HepG2 (cell line): Measurements from ENCODE around the gene CALML4. TPM values are rescaled to one million over a fixed set of nuclear protein-coding genes. Genes with fewer than 3 reads are reported as not detected.

Source experiments
- ARNT2 ChIP-seq: sonication (generic); formaldehyde crosslinking; IDR thresholded peaks from 2 replicates; pipeline ENCODE4 v1.8.0; 2022; ENCODE audit warnings: mild to moderate bottlenecking, low read depth, missing genetic modification reagents, moderate library complexity
- CBX5 ChIP-seq: sonication (generic); formaldehyde crosslinking; IDR thresholded peaks from 2 replicates; pipeline ENCODE4 v1.4.0; 2020; ENCODE audit warnings: missing genetic modification reagents, borderline replicate concordance
- GATAD2A ChIP-seq: IDR thresholded peaks from 2 replicates; pipeline ENCODE4 v1.6.1; 2016
- JUND ChIP-seq: sonication (generic); formaldehyde crosslinking; IDR thresholded peaks from 2 replicates; pipeline ENCODE4 v1.8.0; 2022; ENCODE audit warnings: mild to moderate bottlenecking, missing genetic modification reagents
- MED8 ChIP-seq: sonication (generic); formaldehyde crosslinking; IDR thresholded peaks from 2 replicates; pipeline ENCODE4 v1.8.1; 2023; ENCODE audit warnings: mild to moderate bottlenecking, missing genetic modification reagents; ENCODE audit not compliant: insufficient replicate concordance
- MTA1 ChIP-seq: sonication (generic); formaldehyde crosslinking; IDR thresholded peaks from 2 replicates; pipeline ENCODE4 v1.4.0; 2020; ENCODE audit warnings: missing genetic modification reagents, mild to moderate bottlenecking, borderline replicate concordance
- NFE2L1 ChIP-seq: sonication (generic); formaldehyde crosslinking; IDR thresholded peaks from 2 replicates; pipeline ENCODE4 v1.4.0; 2020; ENCODE audit warnings: missing genetic modification reagents, mild to moderate bottlenecking, borderline replicate concordance
- SNRNP70 ChIP-seq: fragments of 200-400 bp; formaldehyde crosslinking; IDR thresholded peaks from 2 replicates; pipeline ENCODE4 v1.6.1; 2017; ENCODE audit warnings: mild to moderate bottlenecking, low read depth, low read length, moderate library complexity
- TEAD3 ChIP-seq: optimal IDR thresholded peaks from 2 replicates; pipeline ENCODE3; 2016; ENCODE audit warnings: borderline replicate concordance
- TGIF2 ChIP-seq: IDR thresholded peaks from 2 replicates; pipeline ENCODE4 v1.6.1; 2016; ENCODE audit warnings: control low read depth, missing compliant biosample characterization
- XRCC5 ChIP-seq: fragments of 200-400 bp; formaldehyde crosslinking; optimal IDR thresholded peaks from 2 replicates; pipeline ENCODE3; 2017; ENCODE audit warnings: mild to moderate bottlenecking, low read length
- ZBTB8A ChIP-seq: sonication (generic); formaldehyde crosslinking; IDR thresholded peaks from 2 replicates; pipeline ENCODE4 v1.4.0; 2020; ENCODE audit warnings: mild to moderate bottlenecking, low read depth, missing genetic modification reagents, borderline replicate concordance
- ZC3H4 ChIP-seq: sonication (generic); formaldehyde crosslinking; IDR thresholded peaks from 2 replicates; pipeline ENCODE4 v1.4.0; 2020; ENCODE audit warnings: missing genetic modification reagents, borderline replicate concordance
- ZFX ChIP-seq: sonication (generic); formaldehyde crosslinking; IDR thresholded peaks from 2 replicates; pipeline ENCODE4 v1.4.0; 2020; ENCODE audit warnings: mild to moderate bottlenecking, low read depth, missing genetic modification reagents, moderate library complexity
- ZNF329 ChIP-seq: sonication (generic); formaldehyde crosslinking; IDR thresholded peaks from 2 replicates; pipeline ENCODE4 v1.9.0; 2021; ENCODE audit warnings: low read depth, mild to moderate bottlenecking, missing genetic modification reagents
- ZNF468 ChIP-seq: sonication (generic); formaldehyde crosslinking; IDR thresholded peaks from 2 replicates; pipeline ENCODE4 v1.8.0; 2022; ENCODE audit warnings: mild to moderate bottlenecking, moderate library complexity, missing genetic modification reagents
- ZNF501 ChIP-seq: sonication (generic); formaldehyde crosslinking; IDR thresholded peaks from 2 replicates; pipeline ENCODE4 v1.5.1; 2020; ENCODE audit warnings: mild to moderate bottlenecking, moderate library complexity, missing genetic modification reagents
- ZNF569 ChIP-seq: sonication (generic); formaldehyde crosslinking; IDR thresholded peaks from 2 replicates; pipeline ENCODE4 v1.5.0; 2020; ENCODE audit warnings: mild to moderate bottlenecking, missing genetic modification reagents, moderate library complexity, borderline replicate concordance
- ZNF672 ChIP-seq: sonication (generic); formaldehyde crosslinking; IDR thresholded peaks from 2 replicates; pipeline ENCODE4 v1.8.1; 2022; ENCODE audit warnings: missing genetic modification reagents
- ZNF709 ChIP-seq: sonication (generic); formaldehyde crosslinking; IDR thresholded peaks from 2 replicates; pipeline ENCODE4 v1.5.0; 2020; ENCODE audit warnings: mild to moderate bottlenecking, missing genetic modification reagents
- ZNF781 ChIP-seq: sonication (generic); formaldehyde crosslinking; IDR thresholded peaks from 2 replicates; pipeline ENCODE4 v1.5.1; 2020; ENCODE audit warnings: borderline replicate concordance, mild to moderate bottlenecking, missing genetic modification reagents; ENCODE audit errors: not compliant biosample characterization
- ZSCAN25 ChIP-seq: sonication (generic); formaldehyde crosslinking; IDR thresholded peaks from 2 replicates; pipeline ENCODE4 v1.8.0; 2022; ENCODE audit warnings: mild to moderate bottlenecking, missing genetic modification reagents
- polyA plus RNA-seq, 8 experiments: library from polyadenylated mRNA; depleted of rRNA in 3 of 8; stranded (reverse) in 7 of 8; unstranded in 1 of 8; fragments of >200 nt; fragmentation: Illumina TruSeq in 4 of 8; extraction: Trizol in 4 of 8; gene quantifications; 2 replicates each; pipeline versions ENCODE4 v1.2.1 to v1.2.3, GENCODE V29; 2011 to 2016; ENCODE audit warnings: low read depth in 4 of 8, missing spikeins in 1 of 8, mixed read lengths in 1 of 8; ENCODE audit not compliant: insufficient read depth in 1 of 8
- total RNA-seq, 5 experiments: library from RNA; depleted of rRNA; stranded (reverse); fragments of >200 nt; fragmentation: Illumina TruSeq; extraction: Trizol; gene quantifications; 2 replicates each; pipeline ENCODE4 v1.2.3, GENCODE V29; 2016; ENCODE audit warnings: low read depth in 1 of 5
- TF ChIP-seq, protein P1 (sequence below): sonication (generic); formaldehyde crosslinking; IDR thresholded peaks from 2 replicates; pipeline ENCODE4 v1.5.0; 2020; ENCODE audit warnings: mild to moderate bottlenecking, missing genetic modification reagents, moderate library complexity
- TF ChIP-seq, protein P2 (sequence below): IDR thresholded peaks from 2 replicates; pipeline ENCODE4 v1.6.1; 2016; ENCODE audit warnings: low read depth, control low read depth
- TF ChIP-seq, protein P3 (sequence below): sonication (generic); formaldehyde crosslinking; IDR thresholded peaks from 2 replicates; pipeline ENCODE4 v1.9.0; 2021; ENCODE audit warnings: missing genetic modification reagents, borderline replicate concordance

Gene CALML4
- total and polyA plus RNA-seq, 2 of the 13 experiments (the other 11 are each of a cell fraction or from before 2014, with no cell fraction given) = 3.6 to 8.7 TPM

DNA sequence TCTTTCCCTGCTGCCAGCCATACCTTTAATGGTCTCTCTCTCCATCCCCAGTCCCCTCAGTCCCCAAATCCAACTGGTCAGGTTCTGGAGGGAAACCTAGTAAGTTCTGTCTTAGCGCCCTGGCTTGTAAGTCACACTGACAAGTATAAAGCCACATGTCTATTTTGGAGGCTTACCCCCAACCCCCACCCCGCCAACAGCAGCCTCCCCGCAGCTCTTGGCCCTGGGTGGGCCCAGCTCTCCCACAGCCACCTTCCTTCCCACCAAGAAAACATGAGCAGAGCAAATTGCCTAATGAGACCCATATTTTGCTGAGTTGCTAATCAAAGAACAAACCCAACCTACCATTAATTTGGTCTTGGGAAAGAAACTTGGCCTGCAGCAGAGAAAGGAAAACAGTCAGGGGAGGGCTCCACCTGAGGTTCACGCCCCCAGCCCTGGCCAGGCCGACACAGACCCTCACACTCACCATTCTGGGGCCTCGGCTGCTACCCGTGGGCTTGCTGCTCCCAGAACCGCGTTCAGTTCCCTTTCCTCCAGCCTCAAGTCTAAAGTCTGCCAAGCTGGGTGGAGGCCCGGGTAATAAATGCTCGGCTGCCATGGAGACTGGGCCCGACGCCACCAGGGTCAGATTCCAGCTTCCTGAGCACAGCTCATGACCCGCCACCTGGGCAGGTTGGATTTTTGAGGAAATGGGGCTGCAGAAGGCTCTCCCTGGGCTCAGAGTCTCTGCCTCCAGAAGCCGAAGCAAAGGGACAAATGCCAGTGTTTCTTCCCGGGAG, at the start of gene CALML4 (continued):
- TF ChIP-seq ZNF329 (CRISPR knock-in tag) (no peak), ARNT2 (CRISPR knock-in tag) (no peak), ZSCAN25 (CRISPR knock-in tag) (no peak), GATAD2A (CRISPR knock-in tag) (0 out of 2 replicates have a peak, but pooled peaks have one; percentile 14), MTA1 (CRISPR knock-in tag) (no peak), ZNF569 (CRISPR knock-in tag) (no peak), ZNF468 (no peak), SNRNP70 (no peak), ZNF709 (CRISPR knock-in tag) (no peak), TEAD3 (CRISPR knock-in tag) (peak; percentile 73), XRCC5 (no peak), ZNF501 (CRISPR knock-in tag) (no peak), JUND (CRISPR knock-in tag) (no peak), MED8 (no peak), ZC3H4 (CRISPR knock-in tag) (no peak), ZNF781 (CRISPR knock-in tag) (no peak), CBX5 (CRISPR knock-in tag) (no peak), ZFX (peak; percentile 72), NFE2L1 (CRISPR knock-in tag) (no peak), ZBTB8A (CRISPR knock-in tag) (no peak), ZNF672 (CRISPR knock-in tag) (no peak), TGIF2 (0 out of 2 replicates have a peak, but pooled peaks have one; percentile 17)
- TF ChIP-seq, protein P1, sequence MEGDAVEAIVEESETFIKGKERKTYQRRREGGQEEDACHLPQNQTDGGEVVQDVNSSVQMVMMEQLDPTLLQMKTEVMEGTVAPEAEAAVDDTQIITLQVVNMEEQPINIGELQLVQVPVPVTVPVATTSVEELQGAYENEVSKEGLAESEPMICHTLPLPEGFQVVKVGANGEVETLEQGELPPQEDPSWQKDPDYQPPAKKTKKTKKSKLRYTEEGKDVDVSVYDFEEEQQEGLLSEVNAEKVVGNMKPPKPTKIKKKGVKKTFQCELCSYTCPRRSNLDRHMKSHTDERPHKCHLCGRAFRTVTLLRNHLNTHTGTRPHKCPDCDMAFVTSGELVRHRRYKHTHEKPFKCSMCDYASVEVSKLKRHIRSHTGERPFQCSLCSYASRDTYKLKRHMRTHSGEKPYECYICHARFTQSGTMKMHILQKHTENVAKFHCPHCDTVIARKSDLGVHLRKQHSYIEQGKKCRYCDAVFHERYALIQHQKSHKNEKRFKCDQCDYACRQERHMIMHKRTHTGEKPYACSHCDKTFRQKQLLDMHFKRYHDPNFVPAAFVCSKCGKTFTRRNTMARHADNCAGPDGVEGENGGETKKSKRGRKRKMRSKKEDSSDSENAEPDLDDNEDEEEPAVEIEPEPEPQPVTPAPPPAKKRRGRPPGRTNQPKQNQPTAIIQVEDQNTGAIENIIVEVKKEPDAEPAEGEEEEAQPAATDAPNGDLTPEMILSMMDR (CRISPR knock-in tag) = 0 out of 2 replicates have a peak, but pooled peaks have one; percentile 14
- TF ChIP-seq, protein P2, sequence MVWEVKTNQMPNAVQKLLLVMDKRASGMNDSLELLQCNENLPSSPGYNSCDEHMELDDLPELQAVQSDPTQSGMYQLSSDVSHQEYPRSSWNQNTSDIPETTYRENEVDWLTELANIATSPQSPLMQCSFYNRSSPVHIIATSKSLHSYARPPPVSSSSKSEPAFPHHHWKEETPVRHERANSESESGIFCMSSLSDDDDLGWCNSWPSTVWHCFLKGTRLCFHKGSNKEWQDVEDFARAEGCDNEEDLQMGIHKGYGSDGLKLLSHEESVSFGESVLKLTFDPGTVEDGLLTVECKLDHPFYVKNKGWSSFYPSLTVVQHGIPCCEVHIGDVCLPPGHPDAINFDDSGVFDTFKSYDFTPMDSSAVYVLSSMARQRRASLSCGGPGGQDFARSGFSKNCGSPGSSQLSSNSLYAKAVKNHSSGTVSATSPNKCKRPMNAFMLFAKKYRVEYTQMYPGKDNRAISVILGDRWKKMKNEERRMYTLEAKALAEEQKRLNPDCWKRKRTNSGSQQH (CRISPR knock-in tag) = no peak
- TF ChIP-seq, protein P3, sequence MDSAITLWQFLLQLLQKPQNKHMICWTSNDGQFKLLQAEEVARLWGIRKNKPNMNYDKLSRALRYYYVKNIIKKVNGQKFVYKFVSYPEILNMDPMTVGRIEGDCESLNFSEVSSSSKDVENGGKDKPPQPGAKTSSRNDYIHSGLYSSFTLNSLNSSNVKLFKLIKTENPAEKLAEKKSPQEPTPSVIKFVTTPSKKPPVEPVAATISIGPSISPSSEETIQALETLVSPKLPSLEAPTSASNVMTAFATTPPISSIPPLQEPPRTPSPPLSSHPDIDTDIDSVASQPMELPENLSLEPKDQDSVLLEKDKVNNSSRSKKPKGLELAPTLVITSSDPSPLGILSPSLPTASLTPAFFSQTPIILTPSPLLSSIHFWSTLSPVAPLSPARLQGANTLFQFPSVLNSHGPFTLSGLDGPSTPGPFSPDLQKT (CRISPR knock-in tag) = no peak
